Upper lobe of right lung (tissue), 1 donor: ENCODE results near the gene COQ8A. TPM values are rescaled to one million over a fixed set of nuclear protein-coding genes. Genes with fewer than 3 reads are reported as not detected.

Experiments
- ATAC-seq: fragments of 200-7000 bp; cut with Tn5 transposase; one replicate; pipeline ENCODE4 v1.9.1; 2020; ENCODE audit warnings: mild to moderate bottlenecking, moderate library complexity
- DNase-seq: peaks from one replicate; pipeline ENCODE4 v3.0.0-alpha.2; 2020
- H3K27ac ChIP-seq: fragments of 200-600 bp; one replicate; pipeline ENCODE4 v1.8.0; 2022
- H3K27me3 ChIP-seq: fragments of 200-600 bp; one replicate; pipeline ENCODE4 v1.8.0; 2022; ENCODE audit warnings: mild to moderate bottlenecking
- H3K36me3 ChIP-seq: fragments of 200-600 bp; one replicate; pipeline ENCODE4 v1.8.0; 2022
- H3K4me1 ChIP-seq: fragments of 200-600 bp; one replicate; pipeline ENCODE4 v1.8.0; 2022
- H3K4me3 ChIP-seq: fragments of 200-600 bp; one replicate; pipeline ENCODE4 v1.8.0; 2022; ENCODE audit warnings: mild to moderate bottlenecking
- H3K9me3 ChIP-seq: fragments of 200-600 bp; one replicate; pipeline ENCODE4 v1.8.0; 2022
- CTCF ChIP-seq: fragments of 200-600 bp; IDR thresholded peaks from one replicate; pipeline ENCODE4 v1.8.0; 2022; ENCODE audit warnings: antibody characterized with exemption
- intact Hi-C: fragments of 100-400 bp; cut with DNase I; formaldehyde crosslinking; loops from one replicate; pipeline ENCODE4 v1.11.0; 2022
- total RNA-seq: library from RNA; stranded (reverse); fragmentation: NEBNext Ultra II Directional; extraction: Animal tissue kit (Norgen Biotek cat#: 25700); gene quantifications from one replicate; pipeline ENCODE4 v1.2.1, GENCODE V29; 2021
- donor health status: DM: no; HTN: yes; CAD: no; lungs with severe emphysema.

Gene COQ8A
- total RNA-seq, 1 donor from 2014 or later, result 30.6 TPM

GRCh38 chr1:226983992-226984364, 43.9 kb downstream of the COQ8A start:
- H3K27me3 ChIP-seq, result no peaks in the 10 kb centered on the region
- H3K36me3 ChIP-seq, result peaks cover 43% of the 10 kb centered on the region
- TF ChIP-seq CTCF, result no peak
- intact Hi-C loops, result no loop called here
- no peak overlapping the region for H3K27ac ChIP-seq
- no peak for ATAC-seq
- no peak for DNase-seq
- no peaks in the 10 kb centered on the region for H3K9me3 ChIP-seq
- H3K4me1 ChIP-seq, result peaks cover 21% of the 10 kb centered on the region
- no peak overlapping the region for H3K4me3 ChIP-seq

DNA sequence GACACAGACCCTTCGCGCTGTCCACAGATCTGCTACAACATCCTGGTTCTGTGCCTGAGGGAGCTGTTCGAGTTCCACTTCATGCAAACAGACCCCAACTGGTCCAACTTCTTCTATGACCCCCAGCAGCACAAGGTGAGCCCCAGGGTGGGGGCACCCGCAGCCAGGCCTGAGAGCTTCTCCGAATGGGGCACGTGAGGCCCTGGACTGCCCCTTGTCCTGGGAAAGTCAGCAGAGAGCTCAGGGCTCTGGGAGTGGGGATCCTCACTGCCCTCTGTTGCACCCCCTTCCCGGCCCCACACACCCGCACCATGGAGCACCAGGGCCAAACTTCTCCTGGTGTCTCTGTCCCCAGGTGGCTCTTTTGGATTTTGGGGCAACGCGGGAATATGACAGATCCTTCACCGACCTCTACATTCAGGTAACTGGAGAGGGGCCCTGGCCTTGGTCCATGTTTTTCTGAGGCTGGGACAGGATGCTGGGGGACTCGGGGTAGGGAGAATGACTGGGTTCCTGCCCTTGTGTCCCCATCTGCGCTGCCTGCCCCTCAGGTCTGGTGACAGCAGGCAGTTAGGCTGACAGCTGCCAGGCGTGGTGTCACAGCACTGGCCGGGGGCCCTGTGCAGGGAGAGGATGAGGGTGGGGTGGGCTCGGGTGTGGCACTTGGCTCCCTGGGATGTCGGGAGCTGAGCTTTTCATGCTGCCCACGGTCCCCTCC, 44.6 kb downstream of the COQ8A start:
- intact Hi-C loops, result no loop called here
- H3K27me3 ChIP-seq, result no peaks in the 10 kb centered on the region
- H3K36me3 ChIP-seq, result peaks cover 43% of the 10 kb centered on the region
- ATAC-seq (no peak), DNase-seq (no peak)
- H3K9me3 ChIP-seq, result no peaks in the 10 kb centered on the region
- no peak for TF ChIP-seq CTCF
- H3K4me3 ChIP-seq, result no peak overlapping the region
- H3K4me1 ChIP-seq, result peaks cover 28% of the 10 kb centered on the region
- H3K27ac ChIP-seq, result no peak overlapping the region

- ATAC-seq (no peak), DNase-seq (no peak)
- Histone ChIP-seq H3K27me3 (no peaks in the 10 kb centered on the region), H3K4me3 (no peak overlapping the region), H3K9me3 (no peaks in the 10 kb centered on the region), H3K36me3 (peaks cover 43% of the 10 kb centered on the region), H3K27ac (no peak overlapping the region), H3K4me1 (peaks cover 35% of the 10 kb centered on the region)
- intact Hi-C loops, result no loop called here
- no peak for TF ChIP-seq CTCF
Measured at GRCh38 chr1:226985239-226985838, 45.2 kb downstream of the COQ8A start.

DNA sequence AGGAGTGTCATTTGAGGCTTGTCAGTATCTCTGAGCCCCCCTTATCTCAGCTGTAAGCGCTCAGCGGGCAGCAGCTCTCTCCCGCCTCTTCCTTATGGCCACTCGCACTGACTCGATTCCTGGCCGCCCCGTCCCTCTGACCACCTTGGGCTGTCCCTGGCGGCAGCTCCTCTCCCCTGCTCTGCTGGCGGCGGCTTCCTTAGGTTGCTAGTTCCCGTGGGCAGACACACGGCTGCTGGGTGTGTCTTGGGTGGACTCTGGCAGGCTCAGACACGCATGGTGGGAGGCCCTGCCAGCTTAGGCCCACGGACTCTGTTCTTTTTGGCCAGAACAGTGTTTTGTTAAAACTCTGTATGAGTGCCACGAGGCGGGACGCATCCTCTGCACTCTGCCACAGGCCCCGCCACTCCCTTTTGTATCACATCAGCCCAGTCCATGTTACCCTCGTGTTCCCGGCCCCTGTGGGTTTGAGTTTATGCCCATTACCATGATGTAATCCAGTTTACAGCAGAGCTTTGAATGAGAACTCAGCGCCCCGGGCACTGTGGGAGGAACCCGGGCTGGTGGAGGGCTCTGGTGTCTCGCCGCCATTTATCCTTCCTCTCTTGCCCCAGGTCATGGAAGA, 45.9 kb downstream of the COQ8A start:
- intact Hi-C loops, result no loop called here
- Histone ChIP-seq H3K27ac (no peak overlapping the region), H3K27me3 (no peaks in the 10 kb centered on the region), H3K9me3 (no peaks in the 10 kb centered on the region), H3K4me1 (peaks cover 39% of the 10 kb centered on the region), H3K4me3 (no peak overlapping the region), H3K36me3 (peaks cover 43% of the 10 kb centered on the region)
- no peak for TF ChIP-seq CTCF
- DNase-seq (no peak), ATAC-seq (no peak)

- TF ChIP-seq CTCF, result no peak
- Histone ChIP-seq H3K4me1 (peaks cover 39% of the 10 kb centered on the region), H3K36me3 (peaks cover 43% of the 10 kb centered on the region), H3K27ac (no peak overlapping the region), H3K9me3 (no peaks in the 10 kb centered on the region), H3K27me3 (no peaks in the 10 kb centered on the region), H3K4me3 (no peak overlapping the region)
- DNase-seq (no peak), ATAC-seq (no peak)
- intact Hi-C loops, result no loop called here
Measured at GRCh38 chr1:226986496-226987178, 46.5 kb downstream of the COQ8A start.
